Activated CD4-positive, alpha-beta T cell treated with anti-CD3 and anti-CD28 coated beads, Interleukin-2, amount 50 U/mL, for 16 hours (primary cell): Measurements from ENCODE around the gene AKR1B15.

Experiments
- DNase-seq: peaks from one replicate; pipeline ENCODE4 v3.0.0-alpha.2; 2020

The AKR1B15 gene

GRCh38 chr7:134619627-134620331 is 70.9 kb downstream of the AKR1B15 start:
- DNase-seq = no peak

- DNase-seq = no peak
These were observed 73.5 kb downstream of the AKR1B15 start for GRCh38 chr7:134622303-134622995.

GRCh38 chr7:134623193-134623592 is 74.3 kb downstream of the AKR1B15 start:
- DNase-seq = no peak

- no peak for DNase-seq
These were observed 76.6 kb downstream of the AKR1B15 start for GRCh38 chr7:134625550-134625949.

GRCh38 chr7:134627109-134627774 is 78.3 kb downstream of the AKR1B15 start:
- no peak for DNase-seq

GRCh38 chr7:134627775-134628153 is 78.9 kb downstream of the AKR1B15 start:
- DNase-seq = no peak

- DNase-seq = no peak
These were observed 80.5 kb downstream of the AKR1B15 start for GRCh38 chr7:134629445-134629844.
